CD4-positive, alpha-beta memory T cell (primary cell): ENCODE data around the gene ENOX2. TPM values are rescaled to one million over a fixed set of nuclear protein-coding genes. Genes with fewer than 3 reads are reported as not detected.

Experiments
- CTCF ChIA-PET: fragments of 350-600 bp; sonication (Branson Sonifier 250); formaldehyde crosslinking; loops from one replicate; lab custom pipeline; 2021; ENCODE audit warnings: inconsistent platforms; ENCODE audit not compliant: partially characterized antibody; lab: Charles Lee
- POLR2A ChIA-PET: fragments of 350-600 bp; sonication (Branson Sonifier 250); formaldehyde crosslinking; loops from one replicate; lab custom pipeline; 2021; ENCODE audit not compliant: partially characterized antibody; lab: Charles Lee
- DNase-seq, 5 donors: peaks; one replicate each; pipeline versions ENCODE4 v3.0.0 to v3.0.0-alpha.2; 2020 to 2022; ENCODE audit warnings: mixed read lengths in 1 of 5
- H3K27ac ChIP-seq: one replicate; pipeline ENCODE4 v1.7.0; 2013; ENCODE audit warnings: low read depth, low read length
- H3K27me3 ChIP-seq: 2 replicates; pipeline ENCODE4 v1.7.0; 2013; ENCODE audit warnings: mild to moderate bottlenecking, low read length, moderate library complexity; ENCODE audit not compliant: insufficient read depth
- H3K36me3 ChIP-seq: 2 replicates; pipeline ENCODE4 v1.7.0; 2013; ENCODE audit warnings: mild to moderate bottlenecking, low read length, moderate library complexity; ENCODE audit not compliant: insufficient read depth
- H3K4me1 ChIP-seq: 2 replicates; pipeline ENCODE4 v1.7.0; 2013; ENCODE audit warnings: mild to moderate bottlenecking, low read length, moderate library complexity; ENCODE audit not compliant: insufficient read depth
- H3K4me3 ChIP-seq, 2 donors: one replicate each; pipeline ENCODE4 v1.7.0; 2013; ENCODE audit warnings: low read length in 2 of 2, mild to moderate bottlenecking in 1 of 2
- H3K9me3 ChIP-seq, 2 donors: one replicate each; pipeline ENCODE4 v1.7.0; 2013; ENCODE audit warnings: low read length in 2 of 2, control low read depth in 1 of 2; ENCODE audit not compliant: control insufficient read depth in 1 of 2
- H3K27ac Mint-ChIP-seq, 7 donors: one replicate each; pipeline ENCODE4 v1.8.0; 2020 to 2021; ENCODE audit warnings: mixed read lengths in 7 of 7, mild to moderate bottlenecking in 6 of 7, inconsistent platforms in 3 of 7, moderate library complexity in 3 of 7
- H3K27me3 Mint-ChIP-seq, 2 donors: one replicate each; pipeline ENCODE4 v1.8.0; 2020 to 2021; ENCODE audit warnings: mixed read lengths in 2 of 2
- H3K36me3 Mint-ChIP-seq, 2 donors: one replicate each; pipeline ENCODE4 v1.8.0; 2020 to 2021; ENCODE audit warnings: mixed read lengths in 2 of 2, inconsistent platforms in 1 of 2, mild to moderate bottlenecking in 1 of 2
- H3K4me1 Mint-ChIP-seq, 4 donors: one replicate each; pipeline ENCODE4 v1.8.0; 2020 to 2021; ENCODE audit warnings: mixed read lengths in 4 of 4, mild to moderate bottlenecking in 1 of 4
- H3K4me3 Mint-ChIP-seq, 8 donors: one replicate each; pipeline ENCODE4 v1.8.0; 2020 to 2021; ENCODE audit warnings: mixed read lengths in 8 of 8, mild to moderate bottlenecking in 7 of 8, moderate library complexity in 6 of 8, inconsistent platforms in 3 of 8
- H3K9me3 Mint-ChIP-seq, 8 donors: one replicate each; pipeline ENCODE4 v1.8.0; 2020 to 2021; ENCODE audit warnings: mixed read lengths in 8 of 8, mild to moderate bottlenecking in 5 of 8, inconsistent platforms in 3 of 8, moderate library complexity in 1 of 8
- intact Hi-C: fragments of 100-400 bp; cut with micrococcal nuclease; formaldehyde crosslinking; loops from one replicate; pipeline ENCODE4 v1.15.1; 2023
- polyA plus RNA-seq, 2 donors: library from polyadenylated mRNA; unstranded; fragments of 300-500 nt; fragmentation: Illumina TruSeq; gene quantifications; one replicate each; pipeline ENCODE4 v1.2.3, GENCODE V29; 2021
- total RNA-seq, 2 experiments: library from RNA; stranded (reverse); gene quantifications; one replicate each; pipeline ENCODE4 v1.2.3, GENCODE V29; 2021

ENOX2 gene
- total and polyA plus RNA-seq, 4 experiments from 2014 or later, result 13.6 to 19.3 (median 14.9) TPM

- H3K27ac Mint-ChIP-seq, result no peak overlapping the region
- POLR2A ChIA-PET, result no interaction called here
- Histone ChIP-seq H3K36me3 (peaks cover 4% of the 10 kb centered on the region), H3K4me1 (no peaks in the 10 kb centered on the region), H3K27ac (no peak overlapping the region), H3K9me3 (no peaks in the 10 kb centered on the region), H3K27me3 (no peaks in the 10 kb centered on the region), H3K4me3 (no peak overlapping the region)
- no peaks in the 10 kb centered on the region for H3K27me3 Mint-ChIP-seq
- H3K9me3 Mint-ChIP-seq, result peaks cover 0 to 2% (median 0%) of the 10 kb centered on the region in 8 donors
- peaks cover 16 to 34% of the 10 kb centered on the region in 2 donors for H3K36me3 Mint-ChIP-seq
- peaks cover 0 to 3% (median 0%) of the 10 kb centered on the region in 4 donors for H3K4me1 Mint-ChIP-seq
- CTCF ChIA-PET, result no interaction called here
- intact Hi-C loops, result no loop called here
- no peak for DNase-seq
- H3K4me3 Mint-ChIP-seq, result no peak overlapping the region
Observed at GRCh38 chrX:130637591-130637990, 265.4 kb downstream of the ENOX2 start.

- peaks cover 0 to 3% (median 0%) of the 10 kb centered on the region in 4 donors for H3K4me1 Mint-ChIP-seq
- CTCF ChIA-PET, result no interaction called here
Observed at GRCh38 chrX:130636277-130636676, 266.7 kb downstream of the ENOX2 start.

GRCh38 chrX:130631011-130631410 is 272.0 kb downstream of the ENOX2 start:
- H3K4me3 ChIP-seq, result no peak overlapping the region
- H3K36me3 ChIP-seq, result peaks cover 4% of the 10 kb centered on the region
- H3K27ac ChIP-seq, result no peak overlapping the region
- no peaks in the 10 kb centered on the region for H3K9me3 ChIP-seq
- Mint-ChIP-seq H3K4me1 (no peaks in the 10 kb centered on the region), H3K9me3 (no peaks in the 10 kb centered on the region), H3K36me3 (peaks cover 16 to 37% of the 10 kb centered on the region in 2 donors), H3K27ac (no peak overlapping the region), H3K27me3 (no peaks in the 10 kb centered on the region), H3K4me3 (no peak overlapping the region)
- POLR2A ChIA-PET, result no interaction called here
- intact Hi-C loops, result no loop called here
- CTCF ChIA-PET, result interaction anchor here (1.9 kb wide), 1 partner anchor 56 kb away, joined by 4 read pairs; no protein-coding TSS in a partner anchor
- no peaks in the 10 kb centered on the region for H3K4me1 ChIP-seq
- no peak for DNase-seq
- no peaks in the 10 kb centered on the region for H3K27me3 ChIP-seq

More at GRCh38 chrX:130636277-130636676, 266.7 kb downstream of the ENOX2 start:
- no peak overlapping the region for H3K27ac ChIP-seq
- no peak overlapping the region for H3K4me3 ChIP-seq
- Mint-ChIP-seq H3K36me3 (peaks cover 18 to 36% of the 10 kb centered on the region in 2 donors), H3K27ac (no peak overlapping the region), H3K9me3 (peaks cover 0 to 2% (median 0%) of the 10 kb centered on the region in 8 donors), H3K27me3 (no peaks in the 10 kb centered on the region), H3K4me3 (no peak overlapping the region)
- H3K27me3 ChIP-seq, result no peaks in the 10 kb centered on the region
- intact Hi-C loops, result no loop called here
- DNase-seq, result no peak
- H3K4me1 ChIP-seq, result no peaks in the 10 kb centered on the region
- peaks cover 4% of the 10 kb centered on the region for H3K36me3 ChIP-seq
- H3K9me3 ChIP-seq, result no peaks in the 10 kb centered on the region
- POLR2A ChIA-PET, result no interaction called here

- Mint-ChIP-seq H3K27me3 (no peaks in the 10 kb centered on the region), H3K27ac (no peak overlapping the region), H3K36me3 (peaks cover 21 to 25% of the 10 kb centered on the region in 2 donors), H3K4me3 (no peak overlapping the region), H3K9me3 (no peaks in the 10 kb centered on the region), H3K4me1 (no peaks in the 10 kb centered on the region)
- DNase-seq, result no peak
- Histone ChIP-seq H3K9me3 (no peaks in the 10 kb centered on the region), H3K27ac (no peak overlapping the region), H3K27me3 (no peaks in the 10 kb centered on the region), H3K4me3 (no peak overlapping the region), H3K36me3 (no peaks in the 10 kb centered on the region), H3K4me1 (no peaks in the 10 kb centered on the region)
- CTCF ChIA-PET, result no interaction called here
- POLR2A ChIA-PET, result no interaction called here
- intact Hi-C loops, result no loop called here
Observed at GRCh38 chrX:130628516-130628915, 274.5 kb downstream of the ENOX2 start.

- no peaks in the 10 kb centered on the region for H3K4me1 ChIP-seq
- no peaks in the 10 kb centered on the region for H3K36me3 ChIP-seq
- H3K4me1 Mint-ChIP-seq, result no peaks in the 10 kb centered on the region
- DNase-seq, result no peak
- POLR2A ChIA-PET, result no interaction called here
- no peak overlapping the region for H3K4me3 ChIP-seq
- CTCF ChIA-PET, result no interaction called here
- H3K27ac ChIP-seq, result no peak overlapping the region
- no peaks in the 10 kb centered on the region for H3K9me3 ChIP-seq
- H3K27me3 Mint-ChIP-seq, result no peaks in the 10 kb centered on the region
- intact Hi-C loops, result no loop called here
- H3K36me3 Mint-ChIP-seq, result peaks cover 13 to 24% of the 10 kb centered on the region in 2 donors
- H3K9me3 Mint-ChIP-seq, result no peaks in the 10 kb centered on the region
- H3K4me3 Mint-ChIP-seq, result no peak overlapping the region
- H3K27me3 ChIP-seq, result no peaks in the 10 kb centered on the region
- H3K27ac Mint-ChIP-seq, result no peak overlapping the region
Observed at GRCh38 chrX:130626521-130626920, 276.5 kb downstream of the ENOX2 start.

- Mint-ChIP-seq H3K27ac (no peak overlapping the region), H3K4me1 (no peaks in the 10 kb centered on the region), H3K9me3 (no peaks in the 10 kb centered on the region), H3K4me3 (no peak overlapping the region), H3K27me3 (no peaks in the 10 kb centered on the region), H3K36me3 (peaks cover 11 to 14% of the 10 kb centered on the region in 2 donors)
- Histone ChIP-seq H3K4me3 (no peak overlapping the region), H3K27me3 (no peaks in the 10 kb centered on the region), H3K36me3 (no peaks in the 10 kb centered on the region), H3K9me3 (no peaks in the 10 kb centered on the region), H3K27ac (no peak overlapping the region), H3K4me1 (no peaks in the 10 kb centered on the region)
- ChIA-PET POLR2A (interaction anchor here (0.7 kb wide), 1 partner anchor 9 kb away, joined by 3 read pairs; no protein-coding TSS in a partner anchor), CTCF (no interaction called here)
- no peak for DNase-seq
- intact Hi-C loops, result no loop called here
Observed at GRCh38 chrX:130625386-130625785, 277.6 kb downstream of the ENOX2 start.

GRCh38 chrX:130623518-130623917 is 279.5 kb downstream of the ENOX2 start:
- POLR2A ChIA-PET, result no interaction called here
- no peak for DNase-seq
- CTCF ChIA-PET, result no interaction called here
- no peaks in the 10 kb centered on the region for H3K9me3 Mint-ChIP-seq
- no peaks in the 10 kb centered on the region for H3K36me3 ChIP-seq
- H3K4me1 ChIP-seq, result no peaks in the 10 kb centered on the region
- H3K36me3 Mint-ChIP-seq, result peaks cover 9 to 11% of the 10 kb centered on the region in 2 donors
- H3K27ac Mint-ChIP-seq, result no peak overlapping the region
- H3K27ac ChIP-seq, result no peak overlapping the region
- no peaks in the 10 kb centered on the region for H3K27me3 ChIP-seq
- no peak overlapping the region for H3K4me3 Mint-ChIP-seq
- H3K9me3 ChIP-seq, result no peaks in the 10 kb centered on the region
- no peaks in the 10 kb centered on the region for H3K27me3 Mint-ChIP-seq
- no peak overlapping the region for H3K4me3 ChIP-seq
- H3K4me1 Mint-ChIP-seq, result no peaks in the 10 kb centered on the region
- intact Hi-C loops, result no loop called here
